Neuronal stem cell (in vitro differentiated cells): ENCODE data around the gene SPACA9.
A peak's percentile ranks its signal among the peaks of the same experiment; 100 is the strongest.

Experiments
- DNase-seq: peaks from one replicate; pipeline ENCODE4 v3.0.0-alpha.2; 2013; ENCODE audit warnings: low spot score
- H2AFZ ChIP-seq: one replicate; pipeline ENCODE4 v1.6.1; 2013; ENCODE audit warnings: mild to moderate bottlenecking, low read length, inconsistent platforms
- H2AK5ac ChIP-seq: 2 replicates; pipeline ENCODE4 v1.6.1; 2013; ENCODE audit warnings: low read depth, mild to moderate bottlenecking, inconsistent platforms, low read length, moderate library complexity, mixed read lengths
- H2BK120ac ChIP-seq: 2 replicates; pipeline ENCODE4 v1.6.1; 2013; ENCODE audit warnings: low read depth, mild to moderate bottlenecking, inconsistent platforms, low read length, moderate library complexity, mixed read lengths
- H2BK12ac ChIP-seq: one replicate; pipeline ENCODE4 v1.6.1; 2013; ENCODE audit warnings: low read length, inconsistent platforms
- H2BK15ac ChIP-seq: 2 replicates; pipeline ENCODE4 v1.6.1; 2013; ENCODE audit warnings: mild to moderate bottlenecking, low read length, inconsistent platforms, mixed read lengths
- H2BK5ac ChIP-seq: one replicate; pipeline ENCODE4 v1.6.1; 2013; ENCODE audit warnings: inconsistent platforms, mild to moderate bottlenecking, low read length, moderate library complexity
- H3K14ac ChIP-seq: one replicate; pipeline ENCODE4 v1.6.1; 2013; ENCODE audit warnings: low read length, inconsistent platforms
- H3K18ac ChIP-seq: 2 replicates; pipeline ENCODE4 v1.6.1; 2013; ENCODE audit warnings: low read length, inconsistent platforms
- H3K23ac ChIP-seq: 2 replicates; pipeline ENCODE4 v1.6.1; 2013; ENCODE audit warnings: low read depth, mild to moderate bottlenecking, mixed read lengths, low read length, inconsistent platforms; ENCODE audit not compliant: poor library complexity
- H3K27ac ChIP-seq: replicated peaks from 3 replicates; pipeline ENCODE4 v1.5.1; 2013; ENCODE audit warnings: low read length, inconsistent platforms
- H3K27me3 ChIP-seq, 3 experiments: 2 replicates each; pipeline ENCODE4 v1.6.1; 2013; ENCODE audit warnings: low read length in 3 of 3, mild to moderate bottlenecking in 2 of 3, inconsistent platforms in 1 of 3, low read depth in 1 of 3, mixed read lengths in 1 of 3, moderate library complexity in 1 of 3; ENCODE audit not compliant: control insufficient read depth in 3 of 3, insufficient read depth in 3 of 3
- H3K36me3 ChIP-seq, 2 donors: replicated peaks in 1 of 2; 2 replicates each; pipeline ENCODE4 v1.6.1; 2013; ENCODE audit warnings: low read length in 2 of 2; ENCODE audit not compliant: control insufficient read depth in 2 of 2, insufficient read depth in 2 of 2
- H3K4ac ChIP-seq: 2 replicates; pipeline ENCODE4 v1.6.1; 2013; ENCODE audit warnings: inconsistent platforms, mild to moderate bottlenecking, low read length, moderate library complexity
- H3K4me1 ChIP-seq, 2 donors: 1 replicate in 1 of 2; 2 replicates in 1 of 2; pipeline ENCODE4 v1.6.1; 2013; ENCODE audit warnings: low read length in 2 of 2, low read depth in 1 of 2; ENCODE audit not compliant: control insufficient read depth in 2 of 2, insufficient read depth in 1 of 2
- H3K4me2 ChIP-seq: one replicate; pipeline ENCODE4 v1.6.1; 2013; ENCODE audit warnings: mild to moderate bottlenecking, low read length, inconsistent platforms; ENCODE audit not compliant: insufficient read depth, poor library complexity, severe bottlenecking
- H3K4me3 ChIP-seq, 2 donors: 2 replicates each; pipeline ENCODE4 v1.5.1; 2013; ENCODE audit warnings: low read length in 2 of 2, mild to moderate bottlenecking in 2 of 2, inconsistent platforms in 1 of 2, moderate library complexity in 1 of 2
- H3K79me1 ChIP-seq: one replicate; pipeline ENCODE4 v1.6.1; 2013; ENCODE audit warnings: low read depth, mild to moderate bottlenecking, inconsistent platforms, low read length, moderate library complexity
- H3K9ac ChIP-seq: one replicate; pipeline ENCODE4 v1.6.1; 2013; ENCODE audit warnings: mild to moderate bottlenecking, low read depth, low read length, inconsistent platforms; ENCODE audit not compliant: poor library complexity
- H3K9me3 ChIP-seq, 2 donors: replicated peaks in 1 of 2; 2 replicates each; pipeline versions ENCODE3 to v1.6.1; 2013; ENCODE audit warnings: low read length in 2 of 2, mild to moderate bottlenecking in 2 of 2, inconsistent platforms in 1 of 2, low read depth in 1 of 2, mixed read lengths in 1 of 2, moderate library complexity in 1 of 2; ENCODE audit not compliant: control insufficient read depth in 2 of 2, insufficient read depth in 1 of 2
- H4K8ac ChIP-seq: one replicate; pipeline ENCODE4 v1.6.1; 2013; ENCODE audit warnings: low read depth, mild to moderate bottlenecking, inconsistent platforms, low read length, moderate library complexity
- H4K91ac ChIP-seq: one replicate; pipeline ENCODE4 v1.6.1; 2013; ENCODE audit warnings: low read length, low read depth, mild to moderate bottlenecking, inconsistent platforms; ENCODE audit not compliant: poor library complexity
- WGBS, 2 donors: extraction: QIAGEN DNeasy Blood & Tissue Kit; methylation state at CpG; one replicate each; pipeline ENCODE4 v1.1.7; 2013; ENCODE audit warnings: missing lambda C conversion rate in 2 of 2, mixed read lengths in 1 of 2; ENCODE audit not compliant: insufficient read length in 2 of 2, insufficient replicate concordance in 1 of 2; ENCODE audit errors: extremely low coverage in 2 of 2; 5-methylcytosine and 5-hydroxymethylcytosine counted together

SPACA9 gene

DNA sequence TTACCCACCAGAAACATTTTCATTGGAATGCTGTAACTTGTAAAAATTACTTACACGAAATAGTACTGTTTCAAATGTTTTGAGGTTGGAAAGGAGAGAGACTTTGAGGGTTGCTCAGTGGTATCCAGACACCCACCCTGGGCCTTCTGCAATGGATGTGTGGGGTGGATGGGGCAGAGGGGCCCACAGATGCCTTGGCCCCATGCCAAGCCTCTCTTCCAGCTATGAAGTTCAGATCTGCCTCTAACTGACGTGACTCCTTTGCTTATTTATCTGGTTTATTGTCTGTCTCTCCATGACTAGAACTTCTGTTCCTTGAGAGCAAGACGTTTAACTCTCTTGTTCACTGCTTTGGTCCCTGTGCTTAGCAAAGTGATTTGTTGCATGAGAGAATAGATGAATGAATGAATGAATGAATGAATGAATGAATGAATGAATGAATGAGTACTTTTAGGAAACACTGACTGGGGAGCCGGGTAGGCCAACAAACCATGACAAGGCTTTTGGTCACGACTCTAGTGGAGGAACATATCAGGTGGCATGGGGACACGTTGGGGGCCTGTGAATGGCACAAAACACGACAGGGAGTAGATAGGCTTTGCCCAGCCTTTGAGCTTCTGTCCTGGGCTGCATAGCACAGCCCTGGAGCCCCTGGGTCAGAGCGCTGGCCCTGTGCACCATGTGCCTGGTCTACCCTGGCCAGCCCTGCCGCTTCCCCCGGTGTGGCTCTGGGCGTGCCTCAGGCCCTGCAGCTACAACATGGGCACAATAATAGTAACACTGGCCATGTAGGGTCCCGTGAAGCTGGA is 32.4 kb upstream of the SPACA9 start:
- no peak overlapping the region for H4K91ac ChIP-seq
- H3K27ac ChIP-seq, result no peak overlapping the region
- no peak overlapping the region for H3K4me3 ChIP-seq
- H3K9ac ChIP-seq, result no peak overlapping the region
- no peaks in the 10 kb centered on the region for H3K36me3 ChIP-seq
- no peaks in the 10 kb centered on the region for H3K79me1 ChIP-seq
- H3K23ac ChIP-seq, result no peak overlapping the region
- no peaks in the 10 kb centered on the region for H3K9me3 ChIP-seq
- H3K4ac ChIP-seq, result no peak overlapping the region
- DNase-seq, result no peak
- H2AK5ac ChIP-seq, result peak overlapping the region; percentile 11
- H3K14ac ChIP-seq, result no peak overlapping the region
- H2BK5ac ChIP-seq, result no peak overlapping the region
- no peak overlapping the region for H2BK12ac ChIP-seq
- H3K27me3 ChIP-seq, result no peaks in the 10 kb centered on the region
- no peak overlapping the region for H4K8ac ChIP-seq
- H3K4me1 ChIP-seq, result no peaks in the 10 kb centered on the region
- no CpG with 5 or more reads among the region's 12 CpGs for WGBS, 2 donors
- H2BK120ac ChIP-seq, result no peak overlapping the region
- H2AFZ ChIP-seq, result no peak overlapping the region
- H3K4me2 ChIP-seq, result no peak overlapping the region
- H3K18ac ChIP-seq, result no peak overlapping the region
- H2BK15ac ChIP-seq, result no peak overlapping the region

DNA sequence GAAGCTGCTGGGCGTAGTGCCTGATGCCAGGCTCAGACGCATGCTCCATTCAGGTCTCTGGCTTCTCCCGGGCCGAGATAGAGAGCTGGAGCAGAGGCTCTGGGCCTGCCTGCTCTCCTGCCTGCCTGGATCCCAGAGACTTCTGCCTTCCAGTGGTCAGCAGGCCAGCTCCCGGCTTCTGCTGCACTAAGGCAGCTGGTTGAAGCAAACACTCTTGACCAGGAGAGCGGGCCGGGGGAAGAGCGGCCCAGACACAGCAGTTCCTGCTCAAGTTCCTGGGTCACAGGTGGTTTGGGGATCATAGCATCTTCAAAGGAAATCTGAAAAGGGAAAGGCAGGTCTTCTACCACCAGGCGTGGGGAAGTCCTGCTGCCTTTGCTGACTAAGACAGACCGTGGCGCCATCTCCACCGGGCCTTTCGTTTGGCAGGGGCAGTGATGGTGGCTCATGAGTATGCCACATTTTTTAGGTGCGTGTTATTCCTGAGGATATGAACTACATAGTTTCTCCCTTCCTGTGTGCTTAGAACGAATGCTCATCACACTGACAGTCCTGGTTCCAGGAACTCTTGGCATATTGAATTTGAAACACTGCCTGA is 31.7 kb upstream of the SPACA9 start:
- no peaks in the 10 kb centered on the region for H3K9me3 ChIP-seq
- no peak for DNase-seq

DNA sequence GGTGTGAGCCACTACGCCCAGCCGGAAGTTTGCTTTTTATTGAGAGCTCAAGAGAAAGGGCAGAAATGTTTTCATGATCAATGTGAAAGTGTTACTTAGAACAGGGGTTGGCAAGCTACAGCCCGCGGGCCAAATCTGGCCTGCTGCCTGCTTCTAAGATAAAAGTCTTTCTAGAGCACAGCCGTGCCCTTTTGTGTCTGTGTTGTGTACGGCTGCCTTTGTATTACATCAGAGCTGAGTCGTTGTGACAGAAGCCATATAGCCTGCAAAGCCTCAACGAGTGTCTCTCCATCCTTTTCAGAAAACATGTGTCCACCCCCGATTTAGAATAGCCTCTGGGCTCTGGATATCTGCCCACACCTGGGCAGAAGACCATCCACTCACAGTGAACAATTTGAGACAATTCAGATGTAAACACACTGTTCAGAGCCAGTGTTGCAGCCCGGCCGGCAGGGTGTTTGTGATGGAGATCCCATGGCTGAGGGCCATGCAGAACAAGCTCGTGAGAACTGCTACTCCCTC is 29.5 kb upstream of the SPACA9 start:
- Histone ChIP-seq H3K4me2 (no peak overlapping the region), H3K23ac (no peak overlapping the region), H3K4ac (no peak overlapping the region), H3K27ac (no peak overlapping the region), H2BK15ac (no peak overlapping the region), H3K4me3 (no peak overlapping the region), H3K36me3 (no peaks in the 10 kb centered on the region), H3K9me3 (no peaks in the 10 kb centered on the region), H2BK12ac (no peak overlapping the region), H4K91ac (no peak overlapping the region), H2AK5ac (no peak overlapping the region), H3K79me1 (no peaks in the 10 kb centered on the region), H3K9ac (no peak overlapping the region), H2AFZ (peak overlapping the region; percentile 70), H4K8ac (no peak overlapping the region), H3K14ac (no peak overlapping the region), H3K4me1 (no peaks in the 10 kb centered on the region), H2BK120ac (no peak overlapping the region), H2BK5ac (no peak overlapping the region), H3K18ac (peak overlapping the region; percentile 52), H3K27me3 (no peaks in the 10 kb centered on the region)
- no peak for DNase-seq
- WGBS, 2 donors, result no CpG with 5 or more reads among the region's 12 CpGs

More for the DNA sequence above, 31.7 kb upstream of the SPACA9 start:
- no peaks in the 10 kb centered on the region for H3K27me3 ChIP-seq
- no peak overlapping the region for H3K27ac ChIP-seq
- no peak overlapping the region for H3K14ac ChIP-seq
- no peaks in the 10 kb centered on the region for H3K36me3 ChIP-seq
- no peak overlapping the region for H2BK120ac ChIP-seq
- H3K9ac ChIP-seq, result no peak overlapping the region
- H2AFZ ChIP-seq, result no peak overlapping the region
- no peak overlapping the region for H4K91ac ChIP-seq
- no peaks in the 10 kb centered on the region for H3K79me1 ChIP-seq
- H3K4me3 ChIP-seq, result no peak overlapping the region
- H2AK5ac ChIP-seq, result peak overlapping the region; percentile 11
- WGBS, 2 donors, result no CpG with 5 or more reads among the region's 15 CpGs
- H3K23ac ChIP-seq, result no peak overlapping the region
- H3K4ac ChIP-seq, result no peak overlapping the region
- H2BK12ac ChIP-seq, result no peak overlapping the region
- H2BK5ac ChIP-seq, result no peak overlapping the region
- H3K4me1 ChIP-seq, result no peaks in the 10 kb centered on the region
- H3K4me2 ChIP-seq, result no peak overlapping the region
- H2BK15ac ChIP-seq, result no peak overlapping the region
- no peak overlapping the region for H3K18ac ChIP-seq
- H4K8ac ChIP-seq, result no peak overlapping the region

DNA sequence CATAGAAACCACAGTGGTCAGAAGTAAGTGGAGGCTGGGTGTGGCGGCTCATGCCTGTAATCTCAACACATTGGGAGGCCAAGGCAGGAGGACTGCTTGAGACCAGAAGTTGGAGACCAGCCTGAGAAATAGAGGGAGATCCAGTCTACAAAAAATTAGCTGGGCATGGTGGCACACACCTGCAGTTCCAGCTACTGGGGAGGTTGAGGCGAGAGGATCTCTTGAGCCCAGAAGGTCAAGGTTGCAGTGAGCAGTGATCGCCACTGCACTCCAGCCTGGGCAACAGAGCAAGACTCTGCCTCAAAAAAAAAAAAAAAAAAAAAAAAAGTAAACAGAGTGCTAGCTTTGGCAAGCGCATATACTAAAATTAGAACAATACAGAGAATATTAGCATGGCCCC is 25.2 kb upstream of the SPACA9 start:
- H4K91ac ChIP-seq, result no peak overlapping the region
- H3K4me1 ChIP-seq, result peaks cover 10 to 13% of the 10 kb centered on the region in 2 donors
- no peaks in the 10 kb centered on the region for H3K9me3 ChIP-seq
- no peak overlapping the region for H3K23ac ChIP-seq
- no peak overlapping the region for H2BK5ac ChIP-seq
- H3K36me3 ChIP-seq, result no peaks in the 10 kb centered on the region
- H3K14ac ChIP-seq, result no peak overlapping the region
- no peak overlapping the region for H2BK12ac ChIP-seq
- DNase-seq, result no peak
- no peaks in the 10 kb centered on the region for H3K79me1 ChIP-seq
- no peak overlapping the region for H2AK5ac ChIP-seq
- H3K27me3 ChIP-seq, result no peaks in the 10 kb centered on the region
- H3K4ac ChIP-seq, result no peak overlapping the region
- no peak overlapping the region for H2BK15ac ChIP-seq
- no peak overlapping the region for H3K4me3 ChIP-seq
- no peak overlapping the region for H2AFZ ChIP-seq
- no peak overlapping the region for H4K8ac ChIP-seq
- no peak overlapping the region for H3K4me2 ChIP-seq
- H3K18ac ChIP-seq, result no peak overlapping the region
- no peak overlapping the region for H3K9ac ChIP-seq
- H2BK120ac ChIP-seq, result no peak overlapping the region
- H3K27ac ChIP-seq, result no peak overlapping the region
- no CpG with 5 or more reads among the region's 4 CpGs for WGBS, 2 donors
